Stimulated activated memory B cell treated with anti-CD40 and anti-IgM and Interleukin-4, amounts not matched to agents 10 μg/mL and 1 μg/mL and 100 μg/mL, for 72 hours (primary cell): ENCODE results near the gene SFXN5.

Experiments
- ATAC-seq: fragments of 150-1000 bp; cut with Tn5 transposase; 2 replicates; pipeline ENCODE4 v1.10.0; 2021
- H3K27ac Mint-ChIP-seq: one replicate; pipeline ENCODE4 v1.8.0; 2022; ENCODE audit warnings: mild to moderate bottlenecking, mixed read lengths
- H3K27me3 Mint-ChIP-seq: one replicate; pipeline ENCODE4 v1.8.0; 2022; ENCODE audit warnings: mixed read lengths
- H3K36me3 Mint-ChIP-seq: one replicate; pipeline ENCODE4 v1.8.0; 2022; ENCODE audit warnings: mixed read lengths
- H3K4me1 Mint-ChIP-seq: one replicate; pipeline ENCODE4 v1.8.0; 2022; ENCODE audit warnings: mixed read lengths
- H3K4me3 Mint-ChIP-seq: one replicate; pipeline ENCODE4 v1.8.0; 2022; ENCODE audit warnings: mild to moderate bottlenecking, moderate library complexity, mixed read lengths
- H3K9me3 Mint-ChIP-seq: one replicate; pipeline ENCODE4 v1.8.0; 2022; ENCODE audit warnings: mixed read lengths

The SFXN5 gene

DNA sequence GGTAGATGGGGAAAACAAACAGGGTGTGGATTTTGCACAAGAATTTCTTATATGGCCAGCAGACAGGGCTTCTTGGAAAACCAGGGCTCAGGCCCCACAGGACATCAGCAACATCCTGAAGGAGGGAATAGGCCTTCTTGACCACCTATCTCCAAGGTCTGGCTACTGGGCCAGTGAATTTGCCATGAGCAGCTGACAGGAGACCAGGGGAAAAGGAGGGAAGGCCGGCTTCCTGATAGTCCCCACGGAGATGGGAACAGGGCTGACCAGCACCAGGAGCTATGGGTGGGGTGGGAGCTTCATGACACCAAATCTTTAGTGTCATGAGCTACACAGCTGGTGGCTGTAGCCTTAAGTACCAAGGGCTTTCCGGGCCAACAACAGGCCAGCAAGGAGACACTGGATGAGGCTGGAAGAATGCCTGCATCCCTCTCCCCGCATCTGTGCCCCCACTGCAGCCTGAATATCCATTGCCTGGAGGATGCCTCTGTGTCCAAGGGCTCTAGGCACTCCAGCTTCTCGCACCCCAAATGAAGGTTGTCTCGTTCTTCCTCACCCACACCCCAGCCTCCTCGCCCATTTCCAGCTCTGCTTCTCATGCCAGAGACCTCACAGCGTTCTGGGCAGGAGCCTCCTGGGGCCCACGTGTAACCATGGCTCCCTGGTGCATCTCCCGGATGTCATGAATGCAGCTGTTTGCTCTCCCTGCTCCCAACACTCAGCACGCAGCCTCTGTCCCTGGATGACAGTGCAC, 79.4 kb downstream of the SFXN5 start:
- Mint-ChIP-seq H3K27ac (no peak overlapping the region), H3K36me3 (no peaks in the 10 kb centered on the region), H3K27me3 (no peaks in the 10 kb centered on the region), H3K4me3 (no peak overlapping the region), H3K9me3 (no peaks in the 10 kb centered on the region), H3K4me1 (no peaks in the 10 kb centered on the region)
- ATAC-seq = no peak

DNA sequence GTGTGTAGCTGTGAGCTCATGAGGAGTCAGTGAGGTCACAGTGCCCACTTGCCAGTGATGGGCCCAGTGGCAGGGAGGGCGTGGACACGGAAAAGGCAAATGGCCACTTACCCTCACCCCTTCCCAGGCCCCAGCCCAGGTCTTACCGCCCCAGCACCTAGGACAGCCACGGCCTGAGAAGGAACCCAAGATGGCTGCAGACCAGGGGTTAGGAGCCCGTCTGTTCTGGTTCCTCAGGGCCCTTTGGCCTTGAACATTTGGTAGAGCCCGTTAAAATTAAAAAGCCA, 80.1 kb downstream of the SFXN5 start:
- H3K4me3 Mint-ChIP-seq = no peak overlapping the region

DNA sequence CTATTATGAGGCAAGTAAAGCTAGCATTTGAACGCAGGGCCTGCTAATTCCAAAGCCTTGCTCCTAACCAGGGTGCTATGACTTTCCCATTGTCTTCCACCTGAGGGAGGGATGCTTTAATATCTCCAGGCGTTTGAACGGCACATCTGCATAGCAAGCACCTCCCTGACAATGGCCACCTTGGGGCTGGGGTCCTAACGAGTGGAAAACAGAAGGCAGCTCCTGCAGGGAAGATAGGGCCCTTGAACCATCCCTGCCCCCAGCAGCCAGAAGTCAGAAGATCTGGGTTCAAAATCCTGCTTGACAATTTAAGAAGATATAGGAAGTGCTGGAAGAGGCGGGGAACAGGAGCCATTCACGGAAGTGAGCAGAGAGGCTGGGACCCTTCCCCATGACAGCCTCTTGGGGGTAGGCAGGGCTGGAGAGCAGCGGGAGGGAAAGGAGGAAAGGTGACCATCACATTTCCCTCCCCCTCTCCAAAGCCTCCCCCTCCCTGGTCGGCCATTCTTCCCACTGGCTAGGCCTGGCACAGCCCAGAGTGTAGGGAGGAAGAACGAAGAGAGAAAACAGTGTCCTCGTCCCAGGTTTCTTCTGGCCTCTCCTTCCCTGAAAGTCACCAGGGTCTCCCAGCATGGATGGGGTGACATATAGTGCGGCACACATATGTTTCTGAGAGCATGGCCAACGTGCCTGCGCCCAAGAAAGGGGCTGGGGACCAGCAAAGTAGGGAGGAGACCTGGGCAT, 80.6 kb downstream of the SFXN5 start:
- H3K27ac Mint-ChIP-seq = no peak overlapping the region
- H3K27me3 Mint-ChIP-seq = no peaks in the 10 kb centered on the region
- no peak for ATAC-seq
- H3K4me1 Mint-ChIP-seq = no peaks in the 10 kb centered on the region
- H3K36me3 Mint-ChIP-seq = no peaks in the 10 kb centered on the region
- H3K9me3 Mint-ChIP-seq = no peaks in the 10 kb centered on the region
- no peak overlapping the region for H3K4me3 Mint-ChIP-seq

More for the DNA sequence above, 80.1 kb downstream of the SFXN5 start:
- Mint-ChIP-seq H3K27me3 (no peaks in the 10 kb centered on the region), H3K4me1 (no peaks in the 10 kb centered on the region), H3K9me3 (no peaks in the 10 kb centered on the region), H3K27ac (no peak overlapping the region), H3K36me3 (no peaks in the 10 kb centered on the region)
- no peak for ATAC-seq

DNA sequence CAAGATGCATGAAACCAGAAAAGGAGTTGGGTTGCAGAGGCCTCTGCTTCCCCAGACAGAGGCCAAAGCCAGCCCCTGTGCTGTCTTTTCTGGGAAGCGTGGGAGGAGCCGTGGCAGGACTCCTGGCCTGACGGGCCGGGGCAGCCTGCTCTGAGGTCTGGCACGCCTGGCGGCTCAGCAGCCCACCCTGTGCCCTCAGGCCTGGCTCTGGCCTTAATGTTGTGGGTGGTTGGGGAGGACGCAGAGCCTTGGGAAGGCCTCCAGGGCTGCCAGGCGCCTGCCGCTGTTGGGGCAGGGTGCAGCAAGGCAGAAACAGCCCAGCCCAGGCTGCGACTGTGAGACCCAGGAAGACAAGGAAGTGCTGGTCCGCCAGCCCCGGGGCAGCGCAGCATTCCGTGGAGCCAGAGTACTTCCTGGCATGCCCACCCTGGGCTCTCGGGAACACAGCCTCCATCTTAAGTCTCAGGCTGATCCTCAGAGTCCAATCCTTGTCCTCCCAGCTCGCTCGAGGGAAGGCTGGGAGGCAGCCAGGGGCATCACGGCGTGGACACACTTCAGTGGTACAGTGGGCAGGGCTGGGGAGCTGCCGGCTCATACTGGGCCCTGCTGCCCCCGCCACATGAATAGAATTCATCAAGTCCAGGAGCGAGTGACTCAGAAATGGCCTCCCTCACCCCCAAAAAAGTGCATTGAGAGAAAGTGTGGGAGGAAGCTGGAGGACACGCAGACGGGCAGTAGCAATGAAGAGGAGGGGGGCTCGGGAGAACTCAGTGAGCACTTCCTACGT, 81.5 kb downstream of the SFXN5 start:
- H3K4me1 Mint-ChIP-seq = no peaks in the 10 kb centered on the region
- no peak overlapping the region for H3K4me3 Mint-ChIP-seq
- no peaks in the 10 kb centered on the region for H3K36me3 Mint-ChIP-seq
- no peak overlapping the region for H3K27ac Mint-ChIP-seq
- H3K27me3 Mint-ChIP-seq = no peaks in the 10 kb centered on the region
- ATAC-seq = no peak
- no peaks in the 10 kb centered on the region for H3K9me3 Mint-ChIP-seq

DNA sequence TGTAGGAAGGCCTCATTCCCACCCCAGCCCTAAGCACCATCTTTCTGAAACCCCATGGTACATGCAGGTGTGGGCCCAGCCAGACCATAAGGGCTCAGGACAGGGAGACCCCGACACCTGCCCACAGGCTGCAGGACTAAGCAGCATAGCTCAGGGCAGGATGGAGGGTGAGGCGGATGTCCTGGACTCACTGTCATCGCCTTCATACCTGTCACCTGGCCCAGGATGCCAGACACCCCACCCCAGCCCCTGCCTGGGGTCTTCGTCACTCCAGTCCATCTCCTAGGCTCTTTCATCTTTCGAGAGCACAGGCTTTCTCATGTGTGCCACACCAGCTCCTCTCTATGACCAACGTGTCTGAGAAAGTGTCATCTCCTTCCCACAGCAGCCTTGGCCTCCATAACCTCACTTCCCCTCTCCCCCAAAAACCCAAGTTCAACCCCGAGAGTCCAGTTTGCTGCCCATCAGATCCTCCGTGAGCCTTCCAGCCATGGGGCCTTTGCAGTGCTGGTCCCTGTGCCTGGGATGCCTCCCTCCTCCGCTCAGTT, 82.7 kb downstream of the SFXN5 start:
- no peak for ATAC-seq
- H3K27ac Mint-ChIP-seq = no peak overlapping the region
- H3K36me3 Mint-ChIP-seq = peaks cover 11% of the 10 kb centered on the region
- no peaks in the 10 kb centered on the region for H3K4me1 Mint-ChIP-seq
- no peak overlapping the region for H3K4me3 Mint-ChIP-seq
- H3K9me3 Mint-ChIP-seq = no peaks in the 10 kb centered on the region
- H3K27me3 Mint-ChIP-seq = no peaks in the 10 kb centered on the region

DNA sequence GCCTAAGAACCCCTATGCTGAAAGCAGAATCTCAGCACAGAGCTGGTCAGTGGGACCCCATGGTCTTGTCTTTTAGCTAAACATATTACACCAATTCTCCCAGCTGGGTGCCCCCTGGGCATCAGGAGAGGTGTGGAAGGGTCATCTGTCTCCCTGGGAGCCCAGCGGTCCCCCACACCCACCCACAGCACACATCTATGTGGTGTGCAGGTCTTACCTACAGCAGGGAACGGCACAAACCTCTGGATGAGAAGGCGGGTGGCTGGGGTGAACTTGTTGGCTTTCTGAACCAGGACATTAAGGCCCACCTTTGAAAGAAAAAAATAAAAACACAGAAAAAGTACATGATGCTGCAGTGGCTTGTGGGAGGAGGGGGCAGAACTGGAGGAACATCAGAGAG, 83.5 kb downstream of the SFXN5 start:
- H3K4me1 Mint-ChIP-seq = no peaks in the 10 kb centered on the region
- H3K27me3 Mint-ChIP-seq = no peaks in the 10 kb centered on the region
- peaks cover 11% of the 10 kb centered on the region for H3K36me3 Mint-ChIP-seq
- H3K27ac Mint-ChIP-seq = no peak overlapping the region
- no peak for ATAC-seq
- H3K9me3 Mint-ChIP-seq = no peaks in the 10 kb centered on the region
- no peak overlapping the region for H3K4me3 Mint-ChIP-seq

DNA sequence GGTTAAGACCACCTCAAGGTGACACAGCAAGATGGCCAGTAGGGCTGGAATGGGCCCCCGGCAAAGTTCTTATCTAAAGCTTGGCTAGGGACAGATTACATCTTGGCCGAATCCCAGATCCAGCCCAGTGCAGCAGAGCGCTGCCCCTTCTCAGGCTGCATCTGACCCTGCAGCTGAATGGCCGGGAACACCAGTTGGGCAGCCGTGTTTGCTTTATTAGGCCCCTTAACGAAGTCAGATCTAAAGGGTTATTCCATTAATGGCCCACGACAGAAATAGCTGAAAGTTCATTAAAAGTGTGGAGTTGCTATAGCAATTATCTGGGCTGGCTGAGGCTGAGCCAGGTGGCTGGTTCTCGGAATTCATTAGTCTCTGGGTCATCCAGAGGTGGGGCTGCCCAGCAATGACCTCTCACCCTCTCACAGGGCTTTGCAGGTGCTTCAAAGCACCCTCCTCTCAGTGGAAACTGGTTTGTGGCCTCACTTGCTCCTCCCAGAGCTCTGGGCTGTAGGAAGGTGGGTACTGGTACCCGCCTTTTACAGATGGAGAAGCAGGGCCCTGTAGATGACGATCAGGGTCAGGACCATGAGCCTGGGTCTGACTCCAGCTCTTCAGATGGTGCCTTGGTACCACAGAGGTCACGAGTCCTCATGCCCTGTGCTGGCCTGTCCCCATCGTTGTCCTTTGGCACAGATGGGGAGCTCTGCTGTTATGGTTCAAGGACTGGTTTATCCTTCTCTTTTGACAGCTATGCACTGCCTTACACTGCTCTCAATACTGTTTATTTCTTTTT, 85.4 kb downstream of the SFXN5 start:
- Mint-ChIP-seq H3K4me3 (no peak overlapping the region), H3K27me3 (no peaks in the 10 kb centered on the region), H3K27ac (no peak overlapping the region), H3K4me1 (no peaks in the 10 kb centered on the region), H3K36me3 (peaks cover 18% of the 10 kb centered on the region), H3K9me3 (no peaks in the 10 kb centered on the region)
- no peak for ATAC-seq

DNA sequence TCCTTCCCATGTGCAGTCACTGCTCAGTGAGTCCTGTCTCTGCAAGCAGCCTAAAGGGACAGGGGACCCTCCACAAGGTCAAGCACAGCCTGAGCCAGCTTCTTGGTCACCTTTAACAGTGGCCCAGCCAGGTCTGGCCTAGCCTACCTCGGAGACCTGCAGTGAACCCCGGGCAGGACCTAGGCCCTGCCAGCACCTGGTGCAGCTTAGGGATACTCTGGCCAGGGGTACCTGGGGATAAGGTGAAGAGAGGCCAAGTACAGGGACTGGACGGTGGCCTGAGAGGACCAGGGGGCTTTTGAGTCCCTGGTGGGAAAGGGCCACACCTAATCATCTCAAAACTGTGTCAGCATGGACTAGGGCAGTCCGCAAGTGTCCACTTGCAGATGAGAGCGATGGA, 86.4 kb downstream of the SFXN5 start:
- H3K27ac Mint-ChIP-seq = no peak overlapping the region
- ATAC-seq = no peak

DNA sequence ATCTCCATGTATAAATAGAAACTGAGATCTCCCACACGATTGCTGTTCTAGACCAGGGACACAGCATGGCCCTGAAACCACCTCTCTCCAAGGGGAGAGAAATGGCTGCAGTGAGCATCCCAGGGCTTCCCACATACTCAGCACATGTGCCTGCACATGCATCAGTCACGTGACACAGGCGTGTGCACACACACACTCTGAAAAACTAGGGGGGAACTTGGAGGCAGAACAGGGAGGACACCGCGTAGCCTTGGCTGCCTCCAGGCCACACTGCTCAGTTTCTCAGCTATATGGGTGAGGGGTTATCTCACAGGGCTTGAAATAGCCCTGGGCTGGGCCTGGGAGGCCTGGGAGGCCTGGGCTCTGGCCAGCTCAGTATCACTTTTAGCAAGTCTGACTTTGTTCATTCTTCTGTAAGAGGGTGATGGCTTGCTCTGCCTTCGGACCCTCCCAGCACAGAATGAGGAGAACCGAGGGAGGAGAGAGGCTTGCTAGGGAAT, 87.3 kb downstream of the SFXN5 start:
- Mint-ChIP-seq H3K36me3 (peaks cover 18% of the 10 kb centered on the region), H3K4me1 (peaks cover 7% of the 10 kb centered on the region), H3K27ac (no peak overlapping the region), H3K27me3 (no peaks in the 10 kb centered on the region), H3K4me3 (no peak overlapping the region), H3K9me3 (no peaks in the 10 kb centered on the region)
- ATAC-seq = no peak

More for the DNA sequence above, 86.4 kb downstream of the SFXN5 start:
- H3K9me3 Mint-ChIP-seq = no peaks in the 10 kb centered on the region
- H3K27me3 Mint-ChIP-seq = no peaks in the 10 kb centered on the region
- H3K4me3 Mint-ChIP-seq = no peak overlapping the region
- peaks cover 18% of the 10 kb centered on the region for H3K36me3 Mint-ChIP-seq
- H3K4me1 Mint-ChIP-seq = peaks cover 2% of the 10 kb centered on the region

DNA sequence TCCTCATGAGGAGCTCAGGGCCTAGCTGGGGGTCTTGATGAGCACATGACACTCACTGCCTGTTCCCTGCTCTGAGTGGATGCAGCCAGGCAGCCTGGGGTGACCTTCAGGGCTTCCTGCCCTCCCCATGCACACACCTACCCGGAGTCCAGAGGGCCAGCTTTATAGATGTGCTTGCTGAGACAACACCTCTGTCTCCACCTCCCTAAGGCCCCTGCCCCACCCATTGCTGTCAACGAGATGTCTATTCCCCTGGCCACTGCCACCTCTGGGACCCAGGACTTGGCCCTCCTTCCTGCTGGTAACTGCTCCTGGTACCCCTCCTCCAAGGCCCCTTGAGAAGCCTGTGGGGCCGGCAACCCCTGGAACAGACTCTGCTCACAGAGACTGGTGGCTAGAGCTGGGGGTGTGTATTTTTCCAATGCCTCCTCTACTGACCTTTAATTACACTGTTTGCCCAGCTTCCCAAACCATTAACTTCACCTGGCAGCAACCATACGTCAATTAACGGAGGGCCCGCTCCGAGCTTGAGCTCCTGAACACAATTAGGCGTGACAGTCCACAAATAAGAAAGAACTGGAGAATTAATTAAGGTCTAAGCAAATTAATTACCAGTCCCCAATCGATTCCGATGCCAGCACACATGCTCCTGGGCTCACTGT, 87.9 kb downstream of the SFXN5 start:
- Mint-ChIP-seq H3K27ac (no peak overlapping the region), H3K9me3 (no peaks in the 10 kb centered on the region), H3K36me3 (peaks cover 18% of the 10 kb centered on the region), H3K4me1 (peaks cover 7% of the 10 kb centered on the region), H3K27me3 (no peaks in the 10 kb centered on the region), H3K4me3 (no peak overlapping the region)
- ATAC-seq = no peak

DNA sequence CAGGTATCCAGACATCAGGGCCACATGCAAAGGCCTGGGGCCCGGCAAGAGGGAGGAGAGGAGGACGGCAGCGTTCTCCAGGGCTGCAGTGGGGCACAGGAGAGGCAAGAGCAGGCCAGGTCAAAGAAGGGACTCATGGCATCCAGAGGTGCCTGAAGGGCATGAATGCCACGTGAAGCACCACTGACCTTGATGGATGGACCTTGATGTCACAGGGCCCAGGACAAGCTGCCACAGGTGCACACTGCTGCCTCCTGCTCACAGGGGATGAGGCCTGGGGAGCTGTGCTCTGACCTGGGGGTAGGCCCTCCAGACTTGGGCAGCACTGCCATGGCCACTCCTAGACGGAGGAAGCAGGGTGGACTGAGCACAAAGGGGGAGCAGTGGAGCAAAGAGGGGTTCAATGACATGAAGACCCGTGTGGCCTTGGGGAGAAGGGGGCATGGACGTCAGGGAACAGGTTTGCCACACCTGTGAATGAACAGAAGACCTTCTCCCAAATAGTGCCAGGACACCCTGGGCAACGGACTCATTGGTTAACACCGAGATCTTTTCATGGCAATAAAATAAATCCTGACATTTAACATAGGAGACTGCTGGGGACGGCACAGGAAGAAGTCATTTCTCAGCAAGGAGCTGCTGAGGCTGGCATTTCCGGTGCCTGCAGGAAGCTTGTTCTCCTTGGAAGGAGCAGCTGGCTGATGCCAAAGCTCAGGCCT, 88.6 kb downstream of the SFXN5 start:
- no peak for ATAC-seq
- peaks cover 18% of the 10 kb centered on the region for H3K36me3 Mint-ChIP-seq
- no peak overlapping the region for H3K4me3 Mint-ChIP-seq
- H3K9me3 Mint-ChIP-seq = no peaks in the 10 kb centered on the region
- H3K4me1 Mint-ChIP-seq = peaks cover 7% of the 10 kb centered on the region
- no peaks in the 10 kb centered on the region for H3K27me3 Mint-ChIP-seq
- H3K27ac Mint-ChIP-seq = no peak overlapping the region

DNA sequence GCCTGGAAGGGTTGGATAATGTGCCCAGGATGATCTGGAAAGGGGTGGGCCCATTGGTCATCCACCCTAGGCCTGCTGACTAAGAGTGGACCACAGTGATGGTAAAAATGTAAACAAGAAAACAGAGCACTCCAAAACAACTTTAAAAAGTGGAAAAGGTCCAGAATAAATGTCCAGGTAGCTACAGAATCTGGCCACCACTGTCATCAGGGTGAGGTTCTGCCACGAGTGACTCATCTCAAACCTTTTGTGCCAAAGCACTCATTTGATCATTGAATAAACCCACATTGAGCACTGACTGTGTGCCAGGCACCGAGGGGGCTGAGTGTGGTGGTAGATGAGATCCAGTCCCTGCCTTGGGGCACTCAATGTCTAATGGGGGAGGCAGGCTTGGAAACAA, 89.3 kb downstream of the SFXN5 start:
- Mint-ChIP-seq H3K27me3 (no peaks in the 10 kb centered on the region), H3K4me1 (peaks cover 7% of the 10 kb centered on the region), H3K27ac (no peak overlapping the region), H3K9me3 (no peaks in the 10 kb centered on the region), H3K4me3 (no peak overlapping the region), H3K36me3 (peaks cover 18% of the 10 kb centered on the region)
- ATAC-seq = no peak

DNA sequence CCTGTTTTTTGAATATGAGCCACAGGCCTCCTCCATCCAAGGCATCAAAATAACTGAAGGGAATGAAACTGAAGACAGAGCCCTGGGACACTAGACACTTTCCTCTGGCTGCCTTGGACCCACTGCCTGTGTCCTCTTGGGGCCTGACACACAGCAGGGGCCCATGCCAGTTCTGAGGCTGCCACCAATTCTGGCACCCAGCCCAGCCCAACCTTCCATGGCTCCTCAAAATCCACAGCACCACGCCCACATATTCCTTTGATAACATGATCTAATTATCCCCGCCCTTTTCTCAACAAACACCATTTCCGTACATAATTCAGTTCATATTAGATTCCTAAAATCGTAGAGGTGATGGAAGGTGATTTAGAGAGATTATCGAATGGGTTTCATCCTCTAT, 90.0 kb downstream of the SFXN5 start:
- Mint-ChIP-seq H3K9me3 (no peaks in the 10 kb centered on the region), H3K27me3 (no peaks in the 10 kb centered on the region), H3K4me1 (peaks cover 7% of the 10 kb centered on the region), H3K4me3 (no peak overlapping the region), H3K36me3 (peaks cover 18% of the 10 kb centered on the region), H3K27ac (no peak overlapping the region)
- ATAC-seq = no peak
